ENCODE results near the gene SLC28A1. TPM values are rescaled to one million over a fixed set of nuclear protein-coding genes. Genes with fewer than 3 reads are reported as not detected.

The SLC28A1 gene
- total and polyA plus RNA-seq, 7 experiments from 2014 or later, result not detected

DNA sequence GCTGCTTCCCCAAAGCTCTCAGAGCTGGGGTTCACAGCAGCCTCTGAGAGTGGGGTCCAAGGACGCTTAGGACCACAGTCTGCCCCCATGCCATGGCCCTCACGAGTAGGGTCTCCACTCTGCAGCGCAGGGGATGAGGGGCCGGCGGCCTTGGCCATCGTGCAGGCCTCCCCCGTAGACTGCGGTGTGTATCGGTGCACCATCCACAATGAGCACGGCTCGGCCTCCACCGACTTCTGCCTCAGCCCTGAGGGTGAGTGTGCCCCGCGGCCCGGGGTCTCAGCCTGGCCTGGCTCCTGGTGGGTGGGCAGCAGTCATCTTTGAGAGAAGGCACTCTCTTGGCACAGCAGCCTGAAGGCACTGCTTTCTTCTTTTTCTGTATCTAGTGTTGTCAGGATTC, 24.8 kb upstream of the SLC28A1 start:
- no peaks in the 10 kb centered on the region for H3K36me3 Mint-ChIP-seq
- Histone ChIP-seq H3K4me1 (ENCODE audit: control insufficient read depth in 2 of 2, insufficient read depth in 2 of 2, low read length in 2 of 2) (no peaks in the 10 kb centered on the region), H3K27me3 (ENCODE audit: control insufficient read depth in 2 of 2, insufficient read depth in 2 of 2, low read length in 2 of 2) (no peaks in the 10 kb centered on the region), H3K27ac (ENCODE audit: low read depth, low read length) (no peak overlapping the region), H3K36me3 (ENCODE audit: control insufficient read depth in 2 of 3, insufficient read depth in 3 of 3, low read length in 3 of 3) (no peaks in the 10 kb centered on the region), H3K4me3 (ENCODE audit: low read length) (no peak overlapping the region), H3K9me3 (ENCODE audit: control insufficient read depth in 2 of 3, low read length in 3 of 3) (no peaks in the 10 kb centered on the region)
- H3K4me3 Mint-ChIP-seq, result no peak overlapping the region
- ATAC-seq (no peak), DNase-seq (no peak)
- intact Hi-C loops (cut with micrococcal nuclease), result no loop called here
- ChIA-PET POLR2A (no interaction called here), CTCF (no interaction called here)
- H3K27me3 Mint-ChIP-seq, result peaks cover 0 to 2% (median 0%) of the 10 kb centered on the region in 5 donors
- no peaks in the 10 kb centered on the region for H3K4me1 Mint-ChIP-seq
- H3K9me3 Mint-ChIP-seq, result peaks cover 0 to 1% (median 0%) of the 10 kb centered on the region in 11 donors
- H3K27ac Mint-ChIP-seq, result no peak overlapping the region

DNA sequence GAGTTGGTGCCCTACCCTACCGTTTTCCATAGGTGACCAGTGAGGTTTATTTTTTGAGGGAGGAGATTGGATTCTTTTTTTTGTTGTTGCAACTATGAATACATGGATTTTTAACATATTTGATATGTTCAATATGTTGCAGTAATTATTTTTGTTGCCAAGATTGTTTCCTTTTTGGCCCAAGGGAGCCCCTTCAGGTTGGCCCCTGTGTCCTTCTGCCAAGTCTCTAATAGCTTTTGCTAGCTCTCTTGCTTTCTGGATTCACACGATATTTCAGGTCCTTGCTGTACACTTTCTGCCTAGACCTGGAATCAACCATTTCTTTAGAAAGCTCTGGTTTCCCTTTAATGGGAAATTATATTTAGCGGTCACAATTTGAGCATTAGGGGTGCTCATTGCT, 22.7 kb upstream of the SLC28A1 start:
- Histone ChIP-seq H3K36me3 (ENCODE audit: control insufficient read depth in 2 of 3, insufficient read depth in 3 of 3, low read length in 3 of 3) (no peaks in the 10 kb centered on the region), H3K4me3 (ENCODE audit: low read length) (no peak overlapping the region), H3K9me3 (ENCODE audit: control insufficient read depth in 2 of 3, low read length in 3 of 3) (no peaks in the 10 kb centered on the region), H3K4me1 (ENCODE audit: control insufficient read depth in 2 of 2, insufficient read depth in 2 of 2, low read length in 2 of 2) (no peaks in the 10 kb centered on the region), H3K27ac (ENCODE audit: low read depth, low read length) (no peak overlapping the region), H3K27me3 (ENCODE audit: control insufficient read depth in 2 of 2, insufficient read depth in 2 of 2, low read length in 2 of 2) (no peaks in the 10 kb centered on the region)
- Mint-ChIP-seq H3K4me1 (no peaks in the 10 kb centered on the region), H3K36me3 (no peaks in the 10 kb centered on the region), H3K4me3 (no peak overlapping the region), H3K27ac (no peak overlapping the region), H3K9me3 (no peaks in the 10 kb centered on the region), H3K27me3 (peaks cover 0 to 2% (median 0%) of the 10 kb centered on the region in 5 donors)
- ChIA-PET CTCF (no interaction called here), POLR2A (no interaction called here)
- intact Hi-C loops (cut with micrococcal nuclease), result no loop called here
- ATAC-seq (no peak), DNase-seq (no peak)

DNA sequence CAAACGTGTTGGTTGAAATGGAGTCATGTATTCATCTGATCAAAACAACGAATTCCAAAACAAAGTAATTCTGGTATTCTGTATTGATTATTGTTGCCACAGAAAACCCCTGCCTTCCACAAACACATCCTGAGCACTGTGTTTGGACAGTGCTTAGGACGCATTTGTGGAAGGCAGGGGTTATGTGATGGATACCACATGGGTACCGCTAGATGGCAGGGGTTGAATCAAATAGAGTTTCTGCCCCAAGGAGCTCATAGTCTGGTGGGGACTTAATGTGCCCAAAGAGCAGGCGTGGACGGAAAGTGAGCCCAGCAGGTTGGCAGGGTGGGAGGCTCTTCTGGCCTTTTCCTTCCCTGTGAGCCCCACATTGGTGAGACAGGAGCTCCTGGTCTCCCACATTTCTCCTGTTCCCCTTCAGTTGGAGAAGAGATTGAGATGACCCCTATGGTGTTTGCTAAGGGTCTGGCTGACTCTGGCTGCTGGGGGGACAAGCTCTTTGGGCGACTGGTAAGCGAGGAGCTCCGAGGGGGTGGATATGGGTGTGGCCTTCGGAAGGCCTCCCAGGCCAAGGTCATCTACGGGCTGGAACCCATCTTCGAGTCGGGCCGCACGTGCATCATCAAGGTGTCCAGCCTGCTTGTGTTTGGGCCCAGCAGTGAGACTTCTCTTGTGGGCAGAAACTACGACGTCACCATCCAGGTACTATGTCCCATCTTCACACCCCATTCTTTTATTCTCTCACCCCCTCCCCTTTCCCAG, 22.1 kb upstream of the SLC28A1 start:
- H3K27me3 Mint-ChIP-seq, result peaks cover 0 to 2% (median 0%) of the 10 kb centered on the region in 5 donors
- no peak for DNase-seq
- no peaks in the 10 kb centered on the region for H3K27me3 ChIP-seq (ENCODE audit: control insufficient read depth in 2 of 2, insufficient read depth in 2 of 2, low read length in 2 of 2)
- H3K36me3 ChIP-seq (ENCODE audit: control insufficient read depth in 2 of 3, insufficient read depth in 3 of 3, low read length in 3 of 3), result no peaks in the 10 kb centered on the region
- intact Hi-C loops (cut with micrococcal nuclease), result no loop called here
- no peak overlapping the region for H3K27ac ChIP-seq (ENCODE audit: low read depth, low read length)
- ATAC-seq, result no peak
- ChIA-PET POLR2A (no interaction called here), CTCF (no interaction called here)
- H3K4me3 ChIP-seq (ENCODE audit: low read length), result no peak overlapping the region
- H3K36me3 Mint-ChIP-seq, result no peaks in the 10 kb centered on the region
- no peak overlapping the region for H3K27ac Mint-ChIP-seq
- H3K4me3 Mint-ChIP-seq, result no peak overlapping the region
- no peaks in the 10 kb centered on the region for H3K9me3 Mint-ChIP-seq
- no peaks in the 10 kb centered on the region for H3K4me1 ChIP-seq (ENCODE audit: control insufficient read depth in 2 of 2, insufficient read depth in 2 of 2, low read length in 2 of 2)
- no peaks in the 10 kb centered on the region for H3K9me3 ChIP-seq (ENCODE audit: control insufficient read depth in 2 of 3, low read length in 3 of 3)
- no peaks in the 10 kb centered on the region for H3K4me1 Mint-ChIP-seq

DNA sequence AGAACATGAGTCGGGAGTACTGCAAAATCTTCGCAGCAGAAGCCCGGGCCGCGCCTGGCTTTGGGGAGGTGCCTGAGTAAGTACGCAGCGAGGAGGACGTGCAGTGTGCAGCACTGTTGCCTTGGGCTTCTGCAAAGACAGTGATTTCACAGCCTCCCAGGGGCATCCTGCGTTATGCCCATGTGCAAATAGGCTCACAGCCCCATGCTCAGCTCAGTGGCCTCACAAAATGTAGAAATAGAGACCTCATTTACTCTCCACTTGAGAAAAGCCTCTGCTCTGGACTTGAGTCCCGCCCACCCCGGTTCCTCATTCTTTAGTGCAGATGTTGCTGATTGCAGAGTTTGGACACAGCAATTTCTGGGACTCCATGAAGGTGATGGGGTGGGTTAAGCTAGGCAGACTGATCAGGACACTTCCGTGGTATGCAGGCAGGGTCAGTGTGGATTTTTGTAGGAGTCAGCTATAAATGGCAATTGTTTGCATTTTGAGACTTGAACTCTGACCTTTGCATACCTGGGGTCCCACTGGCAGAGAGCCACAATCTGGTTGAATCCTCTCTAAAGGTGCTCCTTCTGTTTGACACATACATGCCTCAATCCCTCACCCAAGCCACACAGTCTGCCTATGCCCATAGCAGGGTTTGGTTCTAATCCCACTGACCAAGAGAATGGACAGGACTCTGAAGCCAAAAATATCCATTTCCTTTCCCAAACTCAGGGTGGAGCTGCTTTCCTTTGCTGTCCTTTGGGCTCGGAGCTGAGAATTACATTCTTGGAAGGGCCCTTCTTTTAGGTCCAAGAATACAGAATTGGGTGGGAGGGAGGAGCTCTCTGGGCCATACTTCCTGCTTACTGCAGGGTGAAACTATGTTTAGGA, 20.7 kb upstream of the SLC28A1 start:
- no peaks in the 10 kb centered on the region for H3K36me3 ChIP-seq (ENCODE audit: control insufficient read depth in 2 of 3, insufficient read depth in 3 of 3, low read length in 3 of 3)
- no peak overlapping the region for H3K4me3 ChIP-seq (ENCODE audit: low read length)
- intact Hi-C loops (cut with micrococcal nuclease), result no loop called here
- Mint-ChIP-seq H3K4me1 (no peaks in the 10 kb centered on the region), H3K36me3 (no peaks in the 10 kb centered on the region), H3K27ac (no peak overlapping the region), H3K9me3 (no peaks in the 10 kb centered on the region), H3K27me3 (peaks cover 0 to 2% (median 0%) of the 10 kb centered on the region in 5 donors), H3K4me3 (no peak overlapping the region)
- no peaks in the 10 kb centered on the region for H3K4me1 ChIP-seq (ENCODE audit: control insufficient read depth in 2 of 2, insufficient read depth in 2 of 2, low read length in 2 of 2)
- no peak for ATAC-seq
- H3K9me3 ChIP-seq (ENCODE audit: control insufficient read depth in 2 of 3, low read length in 3 of 3), result no peaks in the 10 kb centered on the region
- ChIA-PET CTCF (interaction anchor here (0.8 kb wide), 1 partner anchor 140 kb away, joined by 3 read pairs; no protein-coding TSS in a partner anchor), POLR2A (no interaction called here)
- no peaks in the 10 kb centered on the region for H3K27me3 ChIP-seq (ENCODE audit: control insufficient read depth in 2 of 2, insufficient read depth in 2 of 2, low read length in 2 of 2)
- no peak for DNase-seq
- no peak overlapping the region for H3K27ac ChIP-seq (ENCODE audit: low read depth, low read length)

DNA sequence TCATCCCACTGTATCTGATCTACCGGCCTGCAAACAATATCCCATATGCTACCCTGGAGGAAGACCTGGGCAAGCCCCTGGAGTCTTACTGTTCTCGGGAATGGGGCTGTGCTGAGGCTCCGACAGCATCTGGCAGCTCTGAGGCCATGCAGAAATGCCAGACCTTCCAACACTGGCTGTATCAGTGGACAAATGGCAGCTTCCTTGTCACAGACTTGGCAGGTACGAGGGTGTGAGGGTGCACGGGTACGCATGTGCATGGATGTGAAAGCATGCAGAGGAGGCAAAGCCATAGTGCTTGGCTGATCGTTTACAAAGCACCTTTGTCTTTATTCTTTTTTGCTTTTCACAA, 20.0 kb upstream of the SLC28A1 start:
- Mint-ChIP-seq H3K27ac (no peak overlapping the region), H3K9me3 (no peaks in the 10 kb centered on the region), H3K36me3 (no peaks in the 10 kb centered on the region), H3K27me3 (peaks cover 0 to 2% (median 0%) of the 10 kb centered on the region in 5 donors), H3K4me3 (no peak overlapping the region), H3K4me1 (no peaks in the 10 kb centered on the region)
- ATAC-seq (no peak), DNase-seq (no peak)
- Histone ChIP-seq H3K36me3 (ENCODE audit: control insufficient read depth in 2 of 3, insufficient read depth in 3 of 3, low read length in 3 of 3) (no peaks in the 10 kb centered on the region), H3K4me3 (ENCODE audit: low read length) (no peak overlapping the region), H3K27me3 (ENCODE audit: control insufficient read depth in 2 of 2, insufficient read depth in 2 of 2, low read length in 2 of 2) (no peaks in the 10 kb centered on the region), H3K27ac (ENCODE audit: low read depth, low read length) (no peak overlapping the region), H3K9me3 (ENCODE audit: control insufficient read depth in 2 of 3, low read length in 3 of 3) (no peaks in the 10 kb centered on the region), H3K4me1 (ENCODE audit: control insufficient read depth in 2 of 2, insufficient read depth in 2 of 2, low read length in 2 of 2) (no peaks in the 10 kb centered on the region)
- ChIA-PET CTCF (interaction anchor here (0.8 kb wide), 1 partner anchor 139 kb away, joined by 3 read pairs; no protein-coding TSS in a partner anchor), POLR2A (no interaction called here)
- intact Hi-C loops (cut with micrococcal nuclease), result no loop called here

DNA sequence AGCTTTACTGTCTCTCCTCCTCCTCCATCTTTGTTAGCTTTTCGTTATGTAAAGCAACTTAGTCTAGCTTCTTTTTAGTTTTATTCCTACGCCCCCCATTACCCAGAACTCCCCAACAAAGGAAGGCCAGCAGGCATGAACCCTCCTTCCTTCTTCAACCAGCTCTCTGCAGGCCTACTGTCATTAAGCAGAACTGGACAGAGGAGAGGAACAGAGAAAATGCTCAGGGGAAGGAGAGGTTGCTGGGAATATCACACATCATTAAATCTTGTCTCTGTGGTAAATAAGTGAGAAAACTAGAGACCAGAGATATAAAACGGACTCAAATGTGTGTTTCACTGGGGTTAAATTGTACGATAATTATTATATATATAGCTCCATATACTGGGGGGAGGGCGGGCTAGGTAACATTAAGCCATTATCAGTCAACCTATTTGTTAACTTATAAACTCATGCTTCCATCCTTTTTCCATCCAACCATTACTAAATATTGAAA, 19.3 kb upstream of the SLC28A1 start:
- H3K9me3 Mint-ChIP-seq, result no peaks in the 10 kb centered on the region

More for the DNA sequence above, 19.3 kb upstream of the SLC28A1 start:
- Histone ChIP-seq H3K9me3 (ENCODE audit: control insufficient read depth in 2 of 3, low read length in 3 of 3) (no peaks in the 10 kb centered on the region), H3K27ac (ENCODE audit: low read depth, low read length) (no peak overlapping the region), H3K4me1 (ENCODE audit: control insufficient read depth in 2 of 2, insufficient read depth in 2 of 2, low read length in 2 of 2) (no peaks in the 10 kb centered on the region), H3K36me3 (ENCODE audit: control insufficient read depth in 2 of 3, insufficient read depth in 3 of 3, low read length in 3 of 3) (no peaks in the 10 kb centered on the region), H3K27me3 (ENCODE audit: control insufficient read depth in 2 of 2, insufficient read depth in 2 of 2, low read length in 2 of 2) (no peaks in the 10 kb centered on the region), H3K4me3 (ENCODE audit: low read length) (no peak overlapping the region)
- Mint-ChIP-seq H3K36me3 (no peaks in the 10 kb centered on the region), H3K27ac (no peak overlapping the region), H3K4me3 (no peak overlapping the region), H3K27me3 (peaks cover 0 to 2% (median 0%) of the 10 kb centered on the region in 5 donors), H3K4me1 (peaks cover 0 to 1% (median 0%) of the 10 kb centered on the region in 7 donors)
- CTCF ChIA-PET, result interaction anchor here (1.1 kb wide), 1 partner anchor 18 kb away, joined by 3 read pairs; no protein-coding TSS in a partner anchor
- ATAC-seq (no peak), DNase-seq (no peak)
- POLR2A ChIA-PET, result no interaction called here
- intact Hi-C loops (cut with micrococcal nuclease), result no loop called here

Data from naive thymus-derived CD4-positive, alpha-beta T cell (primary cell).